GM10847 (cell line): ENCODE results near the gene FSTL4.

Source experiments
- POLR2A ChIP-seq: IDR thresholded peaks from 2 replicates; pipeline ENCODE4 v1.6.1; 2011; ENCODE audit not compliant: insufficient read length; ENCODE audit errors: extremely low read depth

FSTL4 gene

GRCh38 chr5:133236976-133237375 is 375.4 kb downstream of the FSTL4 start:
- TF ChIP-seq POLR2A = no peak

DNA sequence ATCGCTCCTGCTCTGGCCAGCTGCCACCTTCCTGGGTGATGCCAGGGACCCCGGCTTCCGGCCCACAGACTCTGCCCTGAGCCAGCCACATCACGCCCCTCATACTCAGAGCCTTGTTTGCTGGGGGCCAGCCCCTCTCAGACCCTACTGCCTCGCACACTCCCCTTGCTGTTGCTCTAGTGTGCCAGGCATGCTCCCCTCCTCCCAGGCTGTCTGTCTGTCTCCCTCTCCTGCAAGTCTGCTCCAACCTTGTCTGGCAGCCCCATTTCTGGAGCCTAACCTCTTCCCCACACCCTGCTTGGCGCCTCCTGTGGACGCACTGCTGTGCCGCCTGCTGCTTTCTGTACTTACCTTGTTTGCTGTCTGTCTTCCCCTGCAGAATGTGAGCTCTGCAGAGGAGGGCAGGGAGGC is 375.8 kb downstream of the FSTL4 start:
- no peak for TF ChIP-seq POLR2A

- TF ChIP-seq POLR2A = no peak
These were observed 376.5 kb downstream of the FSTL4 start for GRCh38 chr5:133235696-133236426.

DNA sequence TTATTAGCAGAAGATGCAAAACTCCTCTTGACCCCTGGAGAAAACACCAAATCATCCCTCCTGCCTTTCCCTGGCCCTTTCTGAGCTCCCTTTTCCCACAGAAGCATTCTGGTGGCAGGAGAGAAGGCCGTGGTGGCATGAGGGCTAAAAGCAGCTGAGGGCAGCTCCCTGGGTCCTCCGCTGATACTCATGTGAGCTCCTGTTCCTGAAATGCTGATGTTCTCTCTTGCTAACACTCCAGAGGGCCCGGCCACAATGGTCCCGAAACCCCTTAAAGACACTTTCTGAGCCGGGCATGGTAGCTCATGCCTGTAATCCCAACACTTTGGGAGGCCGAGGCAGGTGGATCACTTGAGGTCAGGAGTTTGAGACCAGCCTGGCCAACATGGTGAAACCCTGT is 377.4 kb downstream of the FSTL4 start:
- TF ChIP-seq POLR2A = no peak

DNA sequence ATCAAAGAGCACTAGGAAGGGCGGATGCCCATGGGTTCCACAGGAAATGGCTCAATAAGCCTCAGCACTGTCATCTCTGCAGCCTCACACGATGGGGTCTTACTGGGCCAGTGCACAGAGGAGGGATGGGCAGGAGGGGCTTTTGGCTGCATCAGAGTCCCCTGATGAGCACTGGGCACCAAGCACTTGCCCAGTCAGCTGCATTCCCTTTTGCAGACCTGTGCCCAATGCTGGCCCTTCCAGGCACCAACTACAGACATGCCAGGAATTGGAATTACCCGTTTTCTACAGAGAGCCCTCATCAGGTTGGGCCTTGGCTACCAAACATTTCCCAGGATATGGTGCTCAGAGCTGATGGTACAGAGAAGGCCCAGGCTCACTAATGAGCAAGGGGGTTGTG is 378.1 kb downstream of the FSTL4 start:
- no peak for TF ChIP-seq POLR2A

- TF ChIP-seq POLR2A = no peak
These were observed 378.7 kb downstream of the FSTL4 start for GRCh38 chr5:133233616-133234015.

DNA sequence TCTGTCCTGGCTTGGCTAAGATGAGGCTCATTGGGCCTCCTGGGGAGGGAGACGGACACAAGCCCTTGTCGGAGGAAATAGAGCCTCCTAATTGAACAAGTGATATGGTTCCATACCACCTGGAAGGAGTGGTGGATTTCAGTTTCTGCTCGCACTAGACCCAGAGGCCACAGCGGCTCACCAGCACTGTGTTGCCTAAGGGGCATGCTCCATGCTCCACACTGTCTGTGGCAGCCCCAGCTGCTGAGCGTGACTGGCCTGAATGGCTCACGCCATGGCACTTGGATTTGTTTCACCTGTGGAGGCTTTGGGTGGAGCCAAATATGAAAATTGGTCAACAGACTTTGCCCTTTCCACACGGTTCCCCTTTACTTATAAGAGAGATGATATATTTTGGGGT is 379.4 kb downstream of the FSTL4 start:
- no peak for TF ChIP-seq POLR2A

DNA sequence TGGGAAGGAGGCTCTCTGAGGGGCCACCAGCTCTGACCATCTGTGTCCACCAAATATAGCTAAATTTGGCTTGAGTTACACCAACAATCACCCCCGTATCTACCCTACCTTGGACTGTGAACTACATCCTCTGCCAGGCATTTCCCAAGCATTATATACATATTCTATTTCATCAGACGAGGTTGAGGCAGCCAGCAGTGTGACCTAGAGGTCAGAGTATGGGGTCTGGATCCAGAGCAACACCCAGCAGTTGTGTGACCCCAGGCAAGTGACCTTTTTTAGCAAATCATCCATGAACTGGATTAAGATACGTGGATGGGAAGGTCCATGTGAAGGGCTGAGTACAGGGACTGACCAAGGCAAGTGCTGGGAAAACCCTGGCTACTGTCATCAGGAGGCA is 379.9 kb downstream of the FSTL4 start:
- TF ChIP-seq POLR2A = no peak

DNA sequence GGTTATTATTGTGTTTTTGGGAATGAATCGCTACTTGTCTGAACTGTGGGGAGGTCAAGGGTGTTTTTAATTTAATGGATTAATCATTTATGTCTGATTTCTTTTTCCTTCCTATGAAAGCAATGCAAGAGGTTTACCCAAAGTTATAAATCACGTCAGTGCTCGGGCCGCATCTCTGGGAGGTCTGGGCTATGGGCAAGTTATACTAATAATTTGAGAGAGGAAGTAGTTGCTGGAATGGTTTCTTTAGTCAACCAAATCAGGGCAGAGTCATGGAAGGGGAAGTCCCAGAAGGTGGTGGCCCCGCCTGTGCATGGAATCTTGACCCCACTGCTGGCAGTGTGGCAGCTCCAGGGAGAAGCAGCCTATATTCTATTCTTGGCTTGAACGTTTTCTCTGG is 380.3 kb downstream of the FSTL4 start:
- no peak for TF ChIP-seq POLR2A

DNA sequence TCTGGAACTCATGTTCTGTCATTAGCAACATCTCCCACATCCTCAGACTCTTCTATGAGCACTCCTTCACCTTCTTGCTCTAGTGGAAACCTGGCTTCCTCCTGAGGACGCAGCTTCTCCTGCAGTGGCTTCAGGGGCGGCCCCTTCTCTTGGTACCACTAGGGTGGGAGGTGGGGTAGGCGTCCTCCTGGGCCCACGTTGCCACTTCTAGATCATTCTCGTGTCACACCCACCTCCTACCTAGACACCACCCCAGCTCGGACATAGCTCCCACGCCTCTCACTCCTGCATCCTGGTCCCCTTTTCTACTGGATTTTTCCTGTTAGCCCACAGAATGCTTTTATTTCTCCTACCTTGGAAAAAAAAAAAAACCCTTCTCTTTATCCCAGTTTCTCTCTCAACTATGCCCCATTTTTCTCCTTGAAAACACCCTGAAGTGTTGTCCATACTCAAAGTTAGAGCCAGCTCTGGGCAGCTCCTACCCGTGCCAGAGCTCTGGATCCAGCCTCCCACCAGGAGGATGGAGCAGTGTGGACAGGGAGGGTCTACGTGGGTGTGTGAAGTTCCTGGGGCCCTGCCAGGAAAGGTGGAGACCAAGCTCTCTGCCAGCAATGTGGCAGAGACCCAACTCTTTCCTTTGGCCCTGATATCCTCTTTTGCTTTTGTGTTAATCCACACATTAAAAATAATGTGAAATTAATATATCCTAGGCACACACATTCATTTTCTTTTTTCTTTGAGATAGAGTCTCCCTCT is 381.3 kb downstream of the FSTL4 start:
- no peak for TF ChIP-seq POLR2A

- no peak for TF ChIP-seq POLR2A
These were observed 382.2 kb downstream of the FSTL4 start for GRCh38 chr5:133229931-133230664.

- no peak for TF ChIP-seq POLR2A
These were observed 384.0 kb downstream of the FSTL4 start for GRCh38 chr5:133228316-133228715.

DNA sequence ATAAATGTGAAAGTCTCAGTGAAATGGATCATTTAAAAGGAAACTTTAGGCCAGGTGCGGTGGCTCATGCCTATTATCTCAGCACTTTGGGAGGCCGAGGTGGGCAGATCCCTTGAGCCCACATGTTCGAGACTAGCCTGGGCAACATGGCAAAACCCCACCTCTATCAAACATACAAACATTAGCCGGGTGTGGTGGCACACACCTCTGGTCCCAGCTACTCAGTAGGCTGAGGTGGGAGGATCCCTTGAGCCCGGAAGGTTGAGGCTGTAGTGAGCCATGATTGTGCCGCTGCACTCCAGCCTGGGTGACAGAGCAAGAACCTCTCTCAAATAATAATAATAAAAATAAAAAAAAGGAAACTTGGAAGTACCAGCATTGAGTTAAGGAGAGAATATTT is 384.4 kb downstream of the FSTL4 start:
- no peak for TF ChIP-seq POLR2A

DNA sequence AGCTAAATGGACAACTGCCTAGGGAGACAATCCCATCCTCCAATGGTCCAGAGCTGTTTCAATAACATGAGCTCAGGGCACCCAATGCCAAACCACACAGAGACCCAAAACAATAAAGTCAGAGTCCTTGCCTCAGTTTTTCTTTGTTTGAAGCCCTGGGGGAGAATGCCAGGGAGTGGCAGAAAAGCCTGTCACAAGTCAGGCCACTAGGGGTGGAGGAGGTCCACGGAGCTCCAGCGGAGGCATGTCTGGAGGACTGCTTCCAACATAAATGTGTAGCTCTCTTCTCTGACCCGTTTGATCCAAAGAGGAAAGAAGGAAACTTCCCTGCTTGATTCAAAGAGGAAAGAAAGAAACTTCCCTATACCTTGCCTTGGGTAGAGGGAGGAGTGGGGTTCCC is 385.3 kb downstream of the FSTL4 start:
- TF ChIP-seq POLR2A = no peak

GRCh38 chr5:133226186-133226585 is 386.2 kb downstream of the FSTL4 start:
- TF ChIP-seq POLR2A = no peak

DNA sequence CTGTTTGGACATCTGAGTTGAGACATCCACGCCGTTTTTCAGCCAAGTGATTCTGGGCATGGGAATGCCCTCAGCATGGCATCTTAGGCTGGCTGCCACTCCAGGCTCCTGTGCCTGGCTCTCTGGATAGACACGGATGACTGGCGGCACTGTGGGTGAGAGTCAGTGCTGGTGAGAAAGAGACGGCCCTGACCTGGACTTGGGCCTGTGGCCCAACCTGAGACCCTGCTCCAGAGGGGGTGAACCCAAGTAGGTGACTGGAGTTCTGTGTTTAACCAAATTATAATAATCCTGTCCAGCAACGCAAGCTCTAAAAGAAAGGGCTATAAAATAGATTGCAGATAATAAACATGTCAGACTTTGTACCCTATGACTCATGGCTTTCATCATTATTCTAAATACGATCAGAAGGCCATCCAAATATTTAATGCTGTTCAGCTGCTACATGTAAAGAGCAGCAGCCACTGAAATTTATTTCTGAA is 386.6 kb downstream of the FSTL4 start:
- TF ChIP-seq POLR2A = no peak

GRCh38 chr5:133222979-133223378 is 389.4 kb downstream of the FSTL4 start:
- no peak for TF ChIP-seq POLR2A

DNA sequence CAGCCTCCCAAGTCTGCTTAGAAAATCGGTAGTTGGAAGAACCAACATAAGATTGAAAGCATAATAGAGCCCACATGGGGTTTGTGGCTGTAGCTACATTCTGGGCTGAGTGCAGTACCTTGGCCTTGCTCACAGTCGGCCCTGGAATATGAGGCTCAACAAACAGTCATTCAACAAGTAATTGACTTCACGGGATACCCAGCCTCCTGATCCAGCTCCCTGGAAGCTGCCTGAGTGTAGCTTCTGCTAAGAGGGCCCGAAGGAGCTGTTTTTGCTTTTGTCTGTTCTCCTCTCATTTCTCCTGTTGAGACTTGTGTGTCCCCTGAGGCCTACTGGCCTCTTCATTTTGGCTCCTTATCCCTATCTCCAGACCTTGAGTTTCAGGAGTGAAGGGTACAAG is 389.8 kb downstream of the FSTL4 start:
- no peak for TF ChIP-seq POLR2A
